ENCODE results near the gene MLLT1.

GRCh38 chr19:6221220-6221877, 58.4 kb downstream of the MLLT1 start:
- TF ChIP-seq CTCF (conservative IDR thresholded peaks at IDR 0.05; ENCODE audit: low read depth, low read length) (no peak), EZH2 (IDR thresholded peaks at IDR 0.05; ENCODE audit: borderline replicate concordance, low read depth, low read length, poor library complexity, severe bottlenecking) (no peak)
